ENCODE data around the gene RPS19. TPM values are rescaled to one million over a fixed set of nuclear protein-coding genes. Genes with fewer than 3 reads are reported as not detected.

Gene RPS19
- total and polyA plus RNA-seq, 10 of the 15 experiments (the other 5 are each of a cell fraction or from before 2014, with no cell fraction given) = 2,615 to 5,578 (median 4,127) TPM

GRCh38 chr19:41837981-41838708 lies 21.9 kb upstream of the RPS19 start:
- H3K4me1 ChIP-seq (ENCODE audit: control insufficient read depth, insufficient read depth, low read length) = no peaks in the 10 kb centered on the region
- POLR2A ChIA-PET = no interaction called here
- RAD21 ChIA-PET (ENCODE audit: unreplicated experiment) = no interaction called here
- no peaks in the 10 kb centered on the region for H3K36me3 ChIP-seq (ENCODE audit: control insufficient read depth in 2 of 2, insufficient read depth in 2 of 2, low read length in 1 of 2)
- H3K4me2 ChIP-seq (ENCODE audit: control insufficient read depth, insufficient read depth) = no peak overlapping the region
- no peak overlapping the region for H3K4me3 ChIP-seq
- intact Hi-C loops (cut with micrococcal nuclease; ENCODE audit: unreplicated experiment) (no loop called here), in situ Hi-C loops (cut with MboI) (no loop called here)
- peaks cover 2 to 4% of the 10 kb centered on the region in 2 experiments; a peak in 1 of 4 replicates for H3K27me3 ChIP-seq (replicated peaks in 1 of 2; ENCODE audit: control insufficient read depth in 2 of 2, insufficient read depth in 2 of 2, low read length in 1 of 2)
- no peak overlapping the region for H2AFZ ChIP-seq (ENCODE audit: control insufficient read depth, low read depth, low read length)
- H3K9me3 ChIP-seq (replicated peaks; ENCODE audit: control insufficient read depth, insufficient read depth, low read length) = no peaks in the 10 kb centered on the region
- no peak overlapping the region for H3K9ac ChIP-seq (ENCODE audit: control insufficient read depth, insufficient read depth, low read length)
- no peak overlapping the region for H3K27ac ChIP-seq (ENCODE audit: control insufficient read depth, insufficient read depth)
- SMC1A ChIA-PET (ENCODE audit: uncharacterized antibody, unreplicated experiment) = interaction anchor here (1.1 kb wide), 1 partner anchor 45 kb away, joined by 3 read pairs; no protein-coding TSS in a partner anchor
- CTCF ChIA-PET = interaction anchor here (1.4 to 4.2 kb wide), 5 partner anchors 13 to 131 kb away, joined by 4 to 24 read pairs (median 6); partner anchors contain the start of gene RPS19
- no peaks in the 10 kb centered on the region for H3K79me2 ChIP-seq (ENCODE audit: control insufficient read depth, insufficient read depth, low read length)
- no peak for DNase-seq (ENCODE audit: low read depth, low spot score)
- 26% methylated on average over 12 of the region's 13 CpGs for WGBS (ENCODE audit: insufficient coverage, insufficient replicate concordance, low lambda C conversion rate, missing lambda C conversion rate)
- no peak for FAIRE-seq
- BruUV-seq (replicated peaks) = no TSS peak
- TF ChIP-seq FOS (IDR thresholded peaks at IDR 0.05; ENCODE audit: borderline replicate concordance, extremely low read depth, insufficient read length) (no peak), SP1 (IDR thresholded peaks at IDR 0.05; ENCODE audit: low read depth, low read length) (no peak), MYB (IDR thresholded peaks at IDR 0.05; ENCODE audit: borderline replicate concordance, low read depth, low read length) (no peak), PAX8 (IDR thresholded peaks at IDR 0.05) (no peak), BCL3 (IDR thresholded peaks at IDR 0.05; ENCODE audit: borderline replicate concordance, insufficient read depth, low read depth, low read length, poor library complexity, severe bottlenecking) (no peak), ZSCAN29 (IDR thresholded peaks at IDR 0.05) (no peak), NFYB (IDR thresholded peaks at IDR 0.05; ENCODE audit: insufficient read depth, low read depth, low read length) (no peak), TBL1XR1 (IDR thresholded peaks at IDR 0.05; ENCODE audit: low read depth, low read length) (no peak), ZNF384 (IDR thresholded peaks at IDR 0.05; ENCODE audit: borderline replicate concordance, low read depth, low read length) (no peak), NR2C2 (IDR thresholded peaks at IDR 0.05; ENCODE audit: borderline replicate concordance, control insufficient read depth, insufficient read length, low read depth) (no peak), ZZZ3 (IDR thresholded peaks at IDR 0.05; ENCODE audit: control insufficient read depth, insufficient read length, low read depth) (no peak), ZNF207 (IDR thresholded peaks at IDR 0.05; ENCODE audit: borderline replicate concordance) (no peak), CEBPB (IDR thresholded peaks at IDR 0.05; ENCODE audit: borderline replicate concordance in 1 of 2, low read depth in 2 of 2, low read length in 2 of 2) (no peak), SIX5 (IDR thresholded peaks at IDR 0.05; ENCODE audit: low read depth, low read length, severe bottlenecking) (no peak), ZBTB11 (CRISPR knock-in tag; IDR thresholded peaks at IDR 0.05) (no peak)
- H4K20me1 ChIP-seq (ENCODE audit: control insufficient read depth, insufficient read depth) = no peaks in the 10 kb centered on the region
- ATAC-seq = no peak

All from GM12878 (cell line).